ENCODE results near the gene RBBP4.
A peak's percentile ranks its signal among the peaks of the same experiment; 100 is the strongest.
"Not testable (repeated sequence)": the region's sequence is repeated elsewhere in the genome, so short reads cannot be mapped to it uniquely, and the experiment has no call there.

RBBP4 gene

GRCh38 chr1:32642292-32642827 is 8.6 kb upstream of the RBBP4 start:
- DNase-seq = not testable (repeated sequence)

GRCh38 chr1:32644426-32644825 is 6.6 kb upstream of the RBBP4 start:
- DNase-seq = no peak

- no peak for DNase-seq
These were observed 3.5 kb upstream of the RBBP4 start for GRCh38 chr1:32647308-32648134.

GRCh38 chr1:32650248-32650751 is 708 bp upstream of the RBBP4 start, which contains the start of gene ZBTB8OS:
Gene ZBTB8OS (minus strand): TSS chr1:32650550. CDS start chr1:32650529, 21 bp downstream.
- peak; percentile 99 for DNase-seq

- DNase-seq = no peak
These were observed 559 bp downstream of the RBBP4 start for GRCh38 chr1:32651461-32652073.

GRCh38 chr1:32652244-32652962 is 1.4 kb downstream of the RBBP4 start:
- DNase-seq = peak; percentile 16

- no peak for DNase-seq
These were observed 8.6 kb downstream of the RBBP4 start for GRCh38 chr1:32659581-32659980.

- DNase-seq = no peak
These were observed 14.9 kb downstream of the RBBP4 start for GRCh38 chr1:32665915-32666314.

- DNase-seq = no peak
These were observed 16.0 kb downstream of the RBBP4 start for GRCh38 chr1:32666901-32667566.

- not testable (repeated sequence) for DNase-seq
These were observed 17.7 kb downstream of the RBBP4 start for GRCh38 chr1:32668716-32669115.

GRCh38 chr1:32676945-32677344 is 25.9 kb downstream of the RBBP4 start:
- no peak for DNase-seq

GRCh38 chr1:32679993-32680392 is 29.0 kb downstream of the RBBP4 start:
- DNase-seq = not testable (repeated sequence)

- DNase-seq = no peak
These were observed 29.6 kb downstream of the RBBP4 start for GRCh38 chr1:32680642-32681041.

- DNase-seq = no peak
These were observed 30.5 kb downstream of the RBBP4 start for GRCh38 chr1:32681509-32681908.

- DNase-seq = no peak
These were observed 31.0 kb downstream of the RBBP4 start for GRCh38 chr1:32681999-32682398.

GRCh38 chr1:32683397-32683796 is 32.4 kb downstream of the RBBP4 start:
- DNase-seq = no peak

GRCh38 chr1:32684167-32684811 is 33.3 kb downstream of the RBBP4 start:
- no peak for DNase-seq

- DNase-seq = no peak
These were observed 34.5 kb downstream of the RBBP4 start for GRCh38 chr1:32685498-32685897.

- no peak for DNase-seq
These were observed 35.4 kb downstream of the RBBP4 start for GRCh38 chr1:32686387-32686786.

GRCh38 chr1:32693455-32694174 is 42.6 kb downstream of the RBBP4 start:
- DNase-seq = no peak

All from hematopoietic multipotent progenitor cell treated with erythropoietin and hydrocortisone succinate and interleukin-3 and kit ligand, for 4 days (in vitro differentiated cells).